NCI-H1417 treated with DMSO at 0.1 percent for 48 hours (cell line): ENCODE data around the gene ANKRD29.

Experiments
- DNase-seq: peaks from one replicate; lab custom pipeline; 2025; lab: John Stamatoyannopoulos, UW

ANKRD29 gene

GRCh38 chr18:23684515-23685197 is 21.9 kb upstream of the ANKRD29 start:
- no peak for DNase-seq

GRCh38 chr18:23683671-23684070 is 21.0 kb upstream of the ANKRD29 start:
- DNase-seq = no peak

GRCh38 chr18:23683155-23683554 is 20.4 kb upstream of the ANKRD29 start:
- DNase-seq = no peak

- DNase-seq = no peak
Measured at GRCh38 chr18:23682472-23682871, 19.8 kb upstream of the ANKRD29 start.

GRCh38 chr18:23682045-23682444 is 19.3 kb upstream of the ANKRD29 start:
- no peak for DNase-seq

GRCh38 chr18:23675896-23676295 is 13.2 kb upstream of the ANKRD29 start:
- DNase-seq = no peak

- DNase-seq = no peak
Measured at GRCh38 chr18:23675236-23675635, 12.5 kb upstream of the ANKRD29 start.

GRCh38 chr18:23673725-23674124 is 11.0 kb upstream of the ANKRD29 start:
- DNase-seq = no peak

- no peak for DNase-seq
Measured at GRCh38 chr18:23671564-23671963, 8.9 kb upstream of the ANKRD29 start.

- DNase-seq = no peak
Measured at GRCh38 chr18:23669804-23670405, 7.2 kb upstream of the ANKRD29 start.

GRCh38 chr18:23669202-23669766 is 6.6 kb upstream of the ANKRD29 start:
- no peak for DNase-seq

- DNase-seq = no peak
Measured at GRCh38 chr18:23668731-23669130, 6.0 kb upstream of the ANKRD29 start.

GRCh38 chr18:23667114-23667513 is 4.4 kb upstream of the ANKRD29 start:
- DNase-seq = no peak

GRCh38 chr18:23664674-23665073 is 2.0 kb upstream of the ANKRD29 start:
- DNase-seq = no peak

- DNase-seq = no peak
Measured at GRCh38 chr18:23661735-23662308, 889 bp downstream of the ANKRD29 start.

- no peak for DNase-seq
Measured at GRCh38 chr18:23658285-23658684, 4.4 kb downstream of the ANKRD29 start.

- DNase-seq = no peak
Measured at GRCh38 chr18:23652232-23652631, 10.5 kb downstream of the ANKRD29 start.

GRCh38 chr18:23650968-23651927 is 11.5 kb downstream of the ANKRD29 start:
- no peak for DNase-seq

- no peak for DNase-seq
Measured at GRCh38 chr18:23648940-23649607, 13.6 kb downstream of the ANKRD29 start.

GRCh38 chr18:23648456-23648855 is 14.3 kb downstream of the ANKRD29 start:
- no peak for DNase-seq

- no peak for DNase-seq
Measured at GRCh38 chr18:23646282-23646681, 16.4 kb downstream of the ANKRD29 start.
